HEK293T (cell line): ENCODE measurements around the gene ZNF546.

Experiments used
- CTCF ChIA-PET: fragments of 350-600 bp; formaldehyde crosslinking; extraction: SDS; loops from one replicate; lab custom pipeline; 2021; ENCODE audit warnings: antibody characterized with exemption, inconsistent platforms; lab: Yijun Ruan, JAX
- POLR2A ChIA-PET: fragments of 350-600 bp; formaldehyde crosslinking; extraction: SDS; loops from one replicate; lab custom pipeline; 2020; ENCODE audit warnings: antibody characterized with exemption, inconsistent platforms; lab: Yijun Ruan, JAX
- DNase-seq: peaks from one replicate; pipeline ENCODE4 v3.0.0; 2012; ENCODE audit warnings: mixed read lengths; ENCODE audit errors: extremely low spot score
- ARNT ChIP-seq: fragments of 450-650 bp; IDR thresholded peaks from 2 replicates; pipeline ENCODE4 v1.6.1; 2017; ENCODE audit warnings: mild to moderate bottlenecking
- BHLHE40 ChIP-seq: fragments of 450-650 bp; IDR thresholded peaks from 2 replicates; pipeline ENCODE4 v1.6.1; 2016; ENCODE audit warnings: mild to moderate bottlenecking, moderate library complexity, borderline replicate concordance
- CTBP1 ChIP-seq: fragments of 450-650 bp; IDR thresholded peaks from 2 replicates; pipeline ENCODE4 v1.6.1; 2016; ENCODE audit warnings: borderline replicate concordance
- ELF4 ChIP-seq: fragments of 450-650 bp; IDR thresholded peaks from 2 replicates; pipeline ENCODE4 v1.6.1; 2017; ENCODE audit warnings: antibody characterized with exemption
- FOXA1 ChIP-seq: fragments of 450-650 bp; IDR thresholded peaks from 2 replicates; pipeline ENCODE4 v1.6.1; 2016; ENCODE audit warnings: mild to moderate bottlenecking
- FOXK2 ChIP-seq: fragments of 450-650 bp; IDR thresholded peaks from 2 replicates; pipeline ENCODE4 v1.6.1; 2016; ENCODE audit warnings: mild to moderate bottlenecking
- FOXM1 ChIP-seq: fragments of 450-650 bp; IDR thresholded peaks from 2 replicates; pipeline ENCODE4 v1.6.1; 2017; ENCODE audit warnings: mild to moderate bottlenecking, borderline replicate concordance
- HDGF ChIP-seq: fragments of 450-650 bp; IDR thresholded peaks from 2 replicates; pipeline ENCODE4 v1.6.1; 2017; ENCODE audit warnings: antibody characterized with exemption, borderline replicate concordance
- L3MBTL2 ChIP-seq: fragments of 450-650 bp; conservative IDR thresholded peaks from 2 replicates; pipeline ENCODE4 v1.6.1; 2016; ENCODE audit warnings: mild to moderate bottlenecking
- LEF1 ChIP-seq: fragments of 450-650 bp; IDR thresholded peaks from 2 replicates; pipeline ENCODE4 v1.6.1; 2017; ENCODE audit warnings: mild to moderate bottlenecking, borderline replicate concordance
- NFRKB ChIP-seq: fragments of 450-650 bp; IDR thresholded peaks from 2 replicates; pipeline ENCODE4 v1.6.1; 2016; ENCODE audit warnings: mild to moderate bottlenecking, moderate library complexity
- PKNOX1 ChIP-seq: fragments of 450-650 bp; IDR thresholded peaks from 2 replicates; pipeline ENCODE4 v1.6.1; 2016
- SP1 ChIP-seq: fragments of 450-650 bp; IDR thresholded peaks from 2 replicates; pipeline ENCODE4 v1.6.1; 2017
- SUZ12 ChIP-seq: fragments of 450-650 bp; IDR thresholded peaks from 2 replicates; pipeline ENCODE4 v1.6.1; 2016; ENCODE audit warnings: mild to moderate bottlenecking
- TARDBP ChIP-seq: fragments of 450-650 bp; IDR thresholded peaks from 2 replicates; pipeline ENCODE4 v1.6.1; 2016
- ZNF384 ChIP-seq: fragments of 450-650 bp; IDR thresholded peaks from 2 replicates; pipeline ENCODE4 v1.6.1; 2016

ZNF546 gene

GRCh38 chr19:40059624-40060023, 62.8 kb downstream of the ZNF546 start:
- ChIA-PET POLR2A (no interaction called here), CTCF (no interaction called here)
- no peak for DNase-seq
- TF ChIP-seq FOXK2 (no peak), SUZ12 (no peak), ELF4 (no peak), NFRKB (no peak), HDGF (no peak), BHLHE40 (no peak), LEF1 (no peak), L3MBTL2 (no peak), SP1 (no peak), FOXM1 (no peak), FOXA1 (no peak), ZNF384 (no peak), CTBP1 (no peak), PKNOX1 (no peak), TARDBP (no peak), ARNT (no peak)

GRCh38 chr19:40070058-40070457, 73.2 kb downstream of the ZNF546 start:
- no peak for TF ChIP-seq PKNOX1
- no peak for TF ChIP-seq LEF1
- no peak for TF ChIP-seq NFRKB
- TF ChIP-seq ZNF384: no peak
- no peak for DNase-seq
- ChIA-PET POLR2A (no interaction called here), CTCF (no interaction called here)
